ENCODE data around the gene KRT83. TPM values are rescaled to one million over a fixed set of nuclear protein-coding genes. Genes with fewer than 3 reads are reported as not detected.

KRT83 gene
- total RNA-seq, 1 experiment from 2014 or later = not detected

- Histone ChIP-seq H3K27me3 (ENCODE audit: insufficient read depth, low read length) (no peaks in the 10 kb centered on the region), H2BK12ac (ENCODE audit: insufficient read length, low read depth, low read length) (no peak overlapping the region), H3K4ac (ENCODE audit: low read depth, low read length) (no peak overlapping the region), H3K56ac (ENCODE audit: insufficient read length, low read depth, low read length) (no peak overlapping the region), H3K27ac (ENCODE audit: insufficient read length, low read depth, low read length) (no peak overlapping the region), H3K9me3 (ENCODE audit: control insufficient read depth, low read depth, low read length) (no peaks in the 10 kb centered on the region), H3K79me1 (ENCODE audit: insufficient read depth, low read depth, low read length, poor library complexity, severe bottlenecking) (no peaks in the 10 kb centered on the region), H4K5ac (ENCODE audit: insufficient read length, low read depth, low read length) (no peak overlapping the region), H3K18ac (ENCODE audit: insufficient read length, low read depth, low read length) (no peak overlapping the region), H4K8ac (replicated peaks; ENCODE audit: insufficient read length, low read depth, low read length) (no peak overlapping the region), H3K4me2 (ENCODE audit: insufficient read depth, insufficient read length, low read length) (no peak overlapping the region), H2BK5ac (ENCODE audit: insufficient read length, low read length) (no peak overlapping the region), H2AFZ (ENCODE audit: low read length) (no peak overlapping the region), H2BK15ac (ENCODE audit: low read depth, low read length) (no peak overlapping the region), H3K14ac (ENCODE audit: insufficient read depth, low read length) (no peak overlapping the region), H3K79me2 (ENCODE audit: insufficient read depth, low read length) (no peaks in the 10 kb centered on the region), H3K23ac (ENCODE audit: insufficient read length, low read depth, low read length) (no peak overlapping the region), H3K4me1 (ENCODE audit: insufficient read depth, low read length) (0 out of 2 replicates have a peak, but pooled peaks cover 2% of the 10 kb centered on the region), H4K91ac (ENCODE audit: insufficient read length, low read depth, low read length) (no peak overlapping the region), H4K20me1 (ENCODE audit: control insufficient read depth, insufficient read depth, insufficient read length) (no peaks in the 10 kb centered on the region), H2BK20ac (ENCODE audit: low read depth, low read length, poor library complexity, severe bottlenecking) (no peak overlapping the region), H3K23me2 (ENCODE audit: insufficient read length, low read depth, low read length, poor library complexity, severe bottlenecking) (no peaks in the 10 kb centered on the region), H2AK5ac (ENCODE audit: insufficient read length, low read length) (no peak overlapping the region), H3T11ph (ENCODE audit: low read length) (no peak overlapping the region), H2BK120ac (ENCODE audit: low read depth, low read length, poor library complexity, severe bottlenecking) (no peak overlapping the region), H3K9ac (ENCODE audit: extremely low read depth, insufficient read length, low read length) (no peak overlapping the region)
- Mint-ChIP-seq H3K4me1 (peaks cover 2 to 4% of the 10 kb centered on the region in 2 experiments; a peak in 1 of 4 replicates), H3K36me3 (ENCODE audit: insufficient read depth in 1 of 3, low read depth in 3 of 3) (no peaks in the 10 kb centered on the region), H3K27me3 (ENCODE audit: low read depth) (peaks cover 39% of the 10 kb centered on the region), H3K4me3 (no peak overlapping the region), H3K27ac (no peak overlapping the region), H3K9me3 (no peaks in the 10 kb centered on the region)
- no peak for TF ChIP-seq CTCF (conservative IDR thresholded peaks at IDR 0.05)
- DNase-seq = no peak
- no CpG with 5 or more reads among the region's 1 CpG for WGBS (ENCODE audit: extremely low coverage, insufficient read length, low lambda C conversion rate)
Observed at GRCh38 chr12:52322069-52322468, 871 bp upstream of the KRT83 start.
